AG10803 (cell line): Measurements from ENCODE around the gene PPIF.

Source experiments
- DNase-seq: peaks from one replicate; pipeline ENCODE4 v3.0.0; 2010; ENCODE audit warnings: low read depth
- H3K4me3 ChIP-seq: 2 replicates; pipeline ENCODE4 v1.5.1; 2011; ENCODE audit warnings: mild to moderate bottlenecking, low read length, control low read depth
- CTCF ChIP-seq: conservative IDR thresholded peaks from 2 replicates; pipeline ENCODE4 v1.5.1; 2011; ENCODE audit warnings: mild to moderate bottlenecking, low read length, control low read depth, inconsistent platforms

PPIF gene

DNA sequence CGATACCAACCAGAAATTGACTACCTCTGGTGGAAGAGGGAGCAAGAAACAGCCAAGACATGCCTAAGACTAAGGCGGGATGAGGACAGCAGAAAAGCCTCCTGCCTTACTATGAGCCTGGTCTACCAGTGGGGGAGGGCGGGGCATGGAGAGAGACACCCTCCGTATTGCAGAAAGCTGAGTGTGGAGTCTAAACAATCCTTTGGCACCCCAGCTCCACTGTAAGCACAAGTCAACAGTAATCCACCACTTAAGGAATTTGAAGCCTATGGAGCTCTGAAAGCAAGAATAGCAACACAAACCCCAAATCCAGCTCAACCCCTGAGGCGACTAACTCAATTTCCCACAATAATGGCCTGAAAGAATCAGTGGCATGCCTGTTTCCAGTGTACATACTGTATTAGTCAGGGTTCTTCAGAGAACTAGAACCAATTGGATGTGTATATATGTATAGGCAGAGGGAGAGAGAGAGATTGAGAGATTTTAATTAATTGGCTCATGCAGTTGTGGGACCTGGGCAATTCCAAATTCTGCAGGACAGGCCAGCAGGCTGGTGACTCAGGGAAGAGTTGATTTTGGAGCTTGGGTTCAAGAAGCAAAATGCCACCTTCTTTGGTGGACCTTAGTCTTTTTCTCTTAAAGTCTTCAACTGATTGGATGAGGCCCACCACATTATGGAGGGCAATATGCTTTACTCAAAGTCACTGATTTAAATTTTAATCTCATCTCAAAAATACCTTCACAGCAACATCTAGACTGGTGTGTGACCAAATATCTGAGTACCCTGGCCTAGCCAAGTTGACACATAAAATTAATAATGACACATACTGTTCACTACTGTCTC is 13.5 kb downstream of the PPIF start:
- H3K4me3 ChIP-seq = no peak overlapping the region
- no peak for DNase-seq
- TF ChIP-seq CTCF = no peak

- no peak for TF ChIP-seq CTCF
- DNase-seq = peak; percentile 65
Measured at GRCh38 chr10:79361726-79362397, 14.6 kb downstream of the PPIF start.

DNA sequence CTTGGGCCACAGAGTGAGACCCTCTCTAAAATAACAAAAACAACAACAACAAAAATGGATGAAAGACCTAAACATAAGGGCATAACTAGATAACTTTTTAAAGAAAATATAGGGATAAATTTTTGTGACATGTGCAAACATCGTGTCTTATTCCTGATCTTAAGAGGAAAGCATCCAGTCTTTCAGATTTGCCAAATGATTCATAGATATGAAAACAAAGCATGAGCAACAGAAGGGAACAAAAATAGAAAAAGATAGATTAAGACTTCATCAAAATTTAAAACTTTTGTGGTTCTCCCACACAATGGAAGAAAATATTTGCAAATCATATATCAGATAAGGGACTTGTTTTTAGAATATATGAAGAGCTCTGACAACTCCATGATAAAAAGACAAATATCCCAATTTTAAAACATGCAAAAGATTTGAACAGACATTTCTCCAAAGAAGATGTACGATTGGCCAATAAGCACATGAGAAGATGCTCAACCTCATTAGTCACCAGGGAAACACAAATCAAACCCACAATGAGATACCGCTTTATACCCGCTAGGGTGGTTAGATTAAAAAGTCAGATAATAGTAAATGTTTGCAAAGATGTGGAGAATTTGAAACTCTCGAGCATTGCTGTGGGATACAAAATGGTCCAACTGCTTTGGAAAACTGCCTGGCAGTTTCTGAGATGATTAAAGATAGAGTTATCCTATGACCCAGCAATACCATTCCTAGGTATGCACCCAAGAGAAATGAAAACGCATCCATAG is 20.3 kb downstream of the PPIF start:
- TF ChIP-seq CTCF = no peak
- DNase-seq = peak; percentile 48
- no peak overlapping the region for H3K4me3 ChIP-seq

More at GRCh38 chr10:79361726-79362397, 14.6 kb downstream of the PPIF start:
- no peak overlapping the region for H3K4me3 ChIP-seq

GRCh38 chr10:79372871-79373270 is 25.6 kb downstream of the PPIF start:
- no peak for TF ChIP-seq CTCF
- no peak for DNase-seq
- no peak overlapping the region for H3K4me3 ChIP-seq

DNA sequence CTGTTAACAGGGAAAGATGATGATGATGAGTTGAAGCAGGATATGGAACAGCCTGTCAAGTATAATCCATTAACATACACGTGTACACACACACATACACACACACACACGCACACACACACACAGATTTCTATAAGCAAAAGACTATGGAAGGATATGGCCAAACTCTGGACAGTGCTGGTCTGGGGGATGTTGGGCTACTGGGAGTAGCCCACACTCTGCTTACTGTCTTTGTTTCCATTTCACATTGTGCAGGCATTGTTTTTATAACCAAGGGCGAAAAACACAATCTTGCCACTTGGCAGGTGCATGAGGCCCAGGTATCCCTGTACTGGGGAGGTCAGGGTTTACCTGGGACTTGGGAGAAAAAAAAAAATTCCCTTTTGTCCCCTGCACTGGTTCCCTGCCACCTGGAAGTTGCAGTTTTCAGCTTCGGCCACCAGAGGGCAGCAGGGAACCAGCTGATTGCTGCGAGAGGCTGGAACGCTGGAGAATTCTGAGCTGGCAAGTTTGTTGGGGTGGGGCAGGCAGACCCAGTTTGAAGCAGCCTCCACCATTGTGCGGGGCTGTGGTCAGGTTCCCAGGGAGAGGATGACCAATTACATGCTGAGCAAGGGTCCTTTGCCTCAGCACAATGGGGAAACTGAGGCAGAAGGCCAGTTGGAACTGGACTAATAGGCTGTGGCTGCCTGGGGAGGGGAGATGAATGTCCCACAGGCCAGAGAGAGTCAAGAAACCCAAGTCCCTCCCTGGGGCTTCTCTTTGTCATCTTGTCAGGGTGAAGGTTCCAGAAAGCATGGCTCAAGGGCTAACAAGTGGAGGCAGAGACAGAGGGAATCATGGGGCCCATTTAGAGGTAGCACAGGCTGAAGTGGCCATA is 27.3 kb downstream of the PPIF start:
- peak; percentile 95 for TF ChIP-seq CTCF
- peak; percentile 68 for DNase-seq
- no peak overlapping the region for H3K4me3 ChIP-seq

DNA sequence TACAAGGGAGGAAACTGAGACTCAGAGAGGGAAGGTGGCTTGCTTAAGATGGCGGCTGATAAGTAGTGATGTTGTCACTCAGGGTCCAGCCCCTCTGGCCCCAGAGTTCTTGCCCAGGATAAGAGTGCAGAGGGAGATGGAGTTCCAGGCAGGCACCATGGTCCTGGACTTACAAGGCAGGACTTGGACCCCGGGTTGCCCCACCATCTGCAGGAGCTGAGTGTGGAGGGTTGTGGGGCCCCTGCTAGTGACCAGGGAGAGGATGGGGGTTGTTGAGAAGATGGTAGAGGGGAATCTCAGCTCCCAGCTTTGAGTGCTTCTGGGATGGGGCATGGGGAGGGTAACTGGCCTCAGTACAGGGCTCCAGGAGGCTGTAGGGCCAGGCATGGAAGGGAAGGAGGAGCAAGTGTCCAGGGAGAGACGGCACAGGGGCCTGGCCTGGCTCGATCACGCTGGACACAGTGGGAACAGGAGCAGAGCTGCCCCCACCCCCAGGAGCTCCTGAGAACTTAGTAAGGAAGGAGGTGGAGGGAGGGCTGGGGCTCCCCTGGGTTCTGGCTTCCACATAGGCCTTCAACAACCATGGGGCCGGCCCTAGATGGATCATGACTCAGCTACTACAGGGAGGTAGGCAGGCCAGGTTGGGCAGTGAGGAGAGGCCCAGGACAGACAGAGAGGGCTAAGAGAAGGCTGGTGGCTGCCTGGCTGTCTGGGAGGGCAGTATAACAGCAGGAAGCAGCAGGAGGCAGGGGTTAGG is 28.2 kb downstream of the PPIF start:
- DNase-seq = peak; percentile 42
- H3K4me3 ChIP-seq = no peak overlapping the region
- no peak for TF ChIP-seq CTCF
